GM21723 (cell line): ENCODE data around the gene TMEM14B.
"Not testable (repeated sequence)": the region's sequence is repeated elsewhere in the genome, so short reads cannot be mapped to it uniquely, and the experiment has no call there.

Experiments used
- ATAC-seq: cut with Tn5 transposase; IDR thresholded peaks from one replicate; pipeline ENCODE4 v1.9.1; 2021; ENCODE audit warnings: mild to moderate bottlenecking, moderate library complexity; ENCODE audit not compliant: unreplicated experiment

Gene TMEM14B

GRCh38 chr6:10747251-10747972 is at the start of gene TMEM14B:
Gene TMEM14B, plus strand, starts transcription at chr6:10747805. Its CDS starts 1,441 bp downstream, at chr6:10749246.
- peak; percentile 96 for ATAC-seq

GRCh38 chr6:10713962-10714361 is 33.6 kb upstream of the TMEM14B start:
- no peak for ATAC-seq

- ATAC-seq = no peak
Observed at GRCh38 chr6:10719296-10719963, 28.2 kb upstream of the TMEM14B start.

GRCh38 chr6:10719964-10720264 is 27.7 kb upstream of the TMEM14B start:
- no peak for ATAC-seq

GRCh38 chr6:10720265-10720959 is 27.2 kb upstream of the TMEM14B start:
- no peak for ATAC-seq

GRCh38 chr6:10720960-10721849 is 26.4 kb upstream of the TMEM14B start:
- not testable (repeated sequence) for ATAC-seq

- ATAC-seq = no peak
Observed at GRCh38 chr6:10721850-10722569, 25.6 kb upstream of the TMEM14B start.

GRCh38 chr6:10722570-10722819 is 25.1 kb upstream of the TMEM14B start:
- ATAC-seq = no peak

GRCh38 chr6:10722820-10723566 is 24.6 kb upstream of the TMEM14B start, which contains the start of gene TMEM14C:
Gene TMEM14C, plus strand, starts transcription at chr6:10723070. Its CDS starts 1,544 bp downstream, at chr6:10724614.
- ATAC-seq = peak; percentile 99

GRCh38 chr6:10723567-10723881 is 24.1 kb upstream of the TMEM14B start:
- ATAC-seq = no peak

GRCh38 chr6:10725044-10725443 is 22.6 kb upstream of the TMEM14B start:
- ATAC-seq = no peak

GRCh38 chr6:10725716-10726115 is 21.9 kb upstream of the TMEM14B start:
- ATAC-seq = no peak

- ATAC-seq = no peak
Observed at GRCh38 chr6:10730254-10730653, 17.4 kb upstream of the TMEM14B start.

- ATAC-seq = no peak
Observed at GRCh38 chr6:10733151-10733715, 14.4 kb upstream of the TMEM14B start.

GRCh38 chr6:10733863-10734262 is 13.7 kb upstream of the TMEM14B start:
- ATAC-seq = no peak

GRCh38 chr6:10736731-10737130 is 10.9 kb upstream of the TMEM14B start:
- ATAC-seq = no peak

- no peak for ATAC-seq
Observed at GRCh38 chr6:10740061-10740460, 7.5 kb upstream of the TMEM14B start.

GRCh38 chr6:10741643-10742042 is 6.0 kb upstream of the TMEM14B start:
- ATAC-seq = not testable (repeated sequence)

GRCh38 chr6:10742251-10742650 is 5.4 kb upstream of the TMEM14B start:
- no peak for ATAC-seq

- no peak for ATAC-seq
Observed at GRCh38 chr6:10743515-10743914, 4.1 kb upstream of the TMEM14B start.
